ENCODE measurements around the gene NR1H4. TPM values are rescaled to one million over a fixed set of nuclear protein-coding genes. Genes with fewer than 3 reads are reported as not detected.

The NR1H4 gene
- total and polyA plus RNA-seq, 4 donors: 33.5 to 106 (median 55.0) TPM

DNA sequence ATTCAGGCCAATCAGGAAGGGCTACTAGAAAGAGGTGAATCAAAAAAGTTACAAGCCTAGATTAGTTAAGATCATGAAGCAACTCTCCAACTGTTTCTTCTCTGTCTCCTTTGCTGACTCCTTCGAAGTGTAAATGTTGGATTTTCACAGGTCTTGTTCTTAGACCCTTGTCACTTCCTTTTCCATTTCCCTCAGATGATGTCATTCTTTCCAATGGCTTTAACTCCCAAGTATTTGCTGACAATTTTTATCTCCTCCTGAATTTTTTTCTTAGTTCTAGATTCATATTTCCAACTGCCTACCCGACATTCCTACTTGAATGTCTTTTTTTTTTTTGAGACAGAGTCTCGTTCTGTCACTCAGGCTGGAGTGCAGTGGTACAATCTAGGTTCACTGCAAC, 110.6 kb downstream of the NR1H4 start:
- Histone ChIP-seq H3K27ac (ENCODE audit: low read depth in 1 of 2, low read length in 2 of 2) (no peak overlapping the region), H3K27me3 (ENCODE audit: control insufficient read depth in 4 of 4, insufficient read depth in 4 of 4, low read length in 3 of 4) (no peaks in the 10 kb centered on the region), H3K36me3 (ENCODE audit: control insufficient read depth in 4 of 4, insufficient read depth in 3 of 4, low read depth in 1 of 4, low read length in 3 of 4) (no peaks in the 10 kb centered on the region), H3K4me1 (ENCODE audit: control insufficient read depth in 4 of 4, insufficient read depth in 4 of 4, low read length in 3 of 4) (no peaks in the 10 kb centered on the region), H3K9me3 (ENCODE audit: control insufficient read depth in 4 of 4, low read length in 3 of 4) (peaks cover 0 to 5% (median 1%) of the 10 kb centered on the region in 4 donors), H3K4me3 (ENCODE audit: low read depth in 1 of 3, low read length in 3 of 3) (no peak overlapping the region), H3K9ac (ENCODE audit: low read depth in 1 of 2, low read length in 2 of 2) (no peak overlapping the region)
- TF ChIP-seq, protein P1, sequence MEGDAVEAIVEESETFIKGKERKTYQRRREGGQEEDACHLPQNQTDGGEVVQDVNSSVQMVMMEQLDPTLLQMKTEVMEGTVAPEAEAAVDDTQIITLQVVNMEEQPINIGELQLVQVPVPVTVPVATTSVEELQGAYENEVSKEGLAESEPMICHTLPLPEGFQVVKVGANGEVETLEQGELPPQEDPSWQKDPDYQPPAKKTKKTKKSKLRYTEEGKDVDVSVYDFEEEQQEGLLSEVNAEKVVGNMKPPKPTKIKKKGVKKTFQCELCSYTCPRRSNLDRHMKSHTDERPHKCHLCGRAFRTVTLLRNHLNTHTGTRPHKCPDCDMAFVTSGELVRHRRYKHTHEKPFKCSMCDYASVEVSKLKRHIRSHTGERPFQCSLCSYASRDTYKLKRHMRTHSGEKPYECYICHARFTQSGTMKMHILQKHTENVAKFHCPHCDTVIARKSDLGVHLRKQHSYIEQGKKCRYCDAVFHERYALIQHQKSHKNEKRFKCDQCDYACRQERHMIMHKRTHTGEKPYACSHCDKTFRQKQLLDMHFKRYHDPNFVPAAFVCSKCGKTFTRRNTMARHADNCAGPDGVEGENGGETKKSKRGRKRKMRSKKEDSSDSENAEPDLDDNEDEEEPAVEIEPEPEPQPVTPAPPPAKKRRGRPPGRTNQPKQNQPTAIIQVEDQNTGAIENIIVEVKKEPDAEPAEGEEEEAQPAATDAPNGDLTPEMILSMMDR (IDR thresholded peaks at IDR 0.05; ENCODE audit: low read depth, low read length, missing input control): no peak
- TF ChIP-seq RXRA (IDR thresholded peaks at IDR 0.05): no peak
- TF ChIP-seq, protein P2, sequence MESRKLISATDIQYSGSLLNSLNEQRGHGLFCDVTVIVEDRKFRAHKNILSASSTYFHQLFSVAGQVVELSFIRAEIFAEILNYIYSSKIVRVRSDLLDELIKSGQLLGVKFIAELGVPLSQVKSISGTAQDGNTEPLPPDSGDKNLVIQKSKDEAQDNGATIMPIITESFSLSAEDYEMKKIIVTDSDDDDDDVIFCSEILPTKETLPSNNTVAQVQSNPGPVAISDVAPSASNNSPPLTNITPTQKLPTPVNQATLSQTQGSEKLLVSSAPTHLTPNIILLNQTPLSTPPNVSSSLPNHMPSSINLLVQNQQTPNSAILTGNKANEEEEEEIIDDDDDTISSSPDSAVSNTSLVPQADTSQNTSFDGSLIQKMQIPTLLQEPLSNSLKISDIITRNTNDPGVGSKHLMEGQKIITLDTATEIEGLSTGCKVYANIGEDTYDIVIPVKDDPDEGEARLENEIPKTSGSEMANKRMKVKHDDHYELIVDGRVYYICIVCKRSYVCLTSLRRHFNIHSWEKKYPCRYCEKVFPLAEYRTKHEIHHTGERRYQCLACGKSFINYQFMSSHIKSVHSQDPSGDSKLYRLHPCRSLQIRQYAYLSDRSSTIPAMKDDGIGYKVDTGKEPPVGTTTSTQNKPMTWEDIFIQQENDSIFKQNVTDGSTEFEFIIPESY (IDR thresholded peaks at IDR 0.05): no peak
- no peak for TF ChIP-seq NR2F2 (IDR thresholded peaks at IDR 0.05)
- no peak for TF ChIP-seq JUND (IDR thresholded peaks at IDR 0.05)
- TF ChIP-seq, protein P3, sequence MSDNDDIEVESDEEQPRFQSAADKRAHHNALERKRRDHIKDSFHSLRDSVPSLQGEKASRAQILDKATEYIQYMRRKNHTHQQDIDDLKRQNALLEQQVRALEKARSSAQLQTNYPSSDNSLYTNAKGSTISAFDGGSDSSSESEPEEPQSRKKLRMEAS (IDR thresholded peaks at IDR 0.05): no peak
- TF ChIP-seq RAD21 (IDR thresholded peaks at IDR 0.05): no peak
- no peak for TF ChIP-seq HNF4G (IDR thresholded peaks at IDR 0.05)
- no peak for TF ChIP-seq EGR1 (IDR thresholded peaks at IDR 0.05; ENCODE audit: low read depth in 2 of 2)
- TF ChIP-seq GABPA (IDR thresholded peaks at IDR 0.05 in 1 of 2, conservative IDR thresholded peaks at IDR 0.05 in 1 of 2): no peak
- no peak for TF ChIP-seq ATF3 (IDR thresholded peaks at IDR 0.05)
- TF ChIP-seq TAF1 (conservative IDR thresholded peaks at IDR 0.05): no peak
- TF ChIP-seq, protein P4, sequence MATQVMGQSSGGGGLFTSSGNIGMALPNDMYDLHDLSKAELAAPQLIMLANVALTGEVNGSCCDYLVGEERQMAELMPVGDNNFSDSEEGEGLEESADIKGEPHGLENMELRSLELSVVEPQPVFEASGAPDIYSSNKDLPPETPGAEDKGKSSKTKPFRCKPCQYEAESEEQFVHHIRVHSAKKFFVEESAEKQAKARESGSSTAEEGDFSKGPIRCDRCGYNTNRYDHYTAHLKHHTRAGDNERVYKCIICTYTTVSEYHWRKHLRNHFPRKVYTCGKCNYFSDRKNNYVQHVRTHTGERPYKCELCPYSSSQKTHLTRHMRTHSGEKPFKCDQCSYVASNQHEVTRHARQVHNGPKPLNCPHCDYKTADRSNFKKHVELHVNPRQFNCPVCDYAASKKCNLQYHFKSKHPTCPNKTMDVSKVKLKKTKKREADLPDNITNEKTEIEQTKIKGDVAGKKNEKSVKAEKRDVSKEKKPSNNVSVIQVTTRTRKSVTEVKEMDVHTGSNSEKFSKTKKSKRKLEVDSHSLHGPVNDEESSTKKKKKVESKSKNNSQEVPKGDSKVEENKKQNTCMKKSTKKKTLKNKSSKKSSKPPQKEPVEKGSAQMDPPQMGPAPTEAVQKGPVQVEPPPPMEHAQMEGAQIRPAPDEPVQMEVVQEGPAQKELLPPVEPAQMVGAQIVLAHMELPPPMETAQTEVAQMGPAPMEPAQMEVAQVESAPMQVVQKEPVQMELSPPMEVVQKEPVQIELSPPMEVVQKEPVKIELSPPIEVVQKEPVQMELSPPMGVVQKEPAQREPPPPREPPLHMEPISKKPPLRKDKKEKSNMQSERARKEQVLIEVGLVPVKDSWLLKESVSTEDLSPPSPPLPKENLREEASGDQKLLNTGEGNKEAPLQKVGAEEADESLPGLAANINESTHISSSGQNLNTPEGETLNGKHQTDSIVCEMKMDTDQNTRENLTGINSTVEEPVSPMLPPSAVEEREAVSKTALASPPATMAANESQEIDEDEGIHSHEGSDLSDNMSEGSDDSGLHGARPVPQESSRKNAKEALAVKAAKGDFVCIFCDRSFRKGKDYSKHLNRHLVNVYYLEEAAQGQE (IDR thresholded peaks at IDR 0.05): no peak
- no peak for TF ChIP-seq YY1 (IDR thresholded peaks at IDR 0.05)
- no peak for TF ChIP-seq FOXA2 (IDR thresholded peaks at IDR 0.05)
- DNase-seq (ENCODE audit: low spot score): no peak
- WGBS: 81% methylated on average over 3 of the region's 3 CpGs

DNA sequence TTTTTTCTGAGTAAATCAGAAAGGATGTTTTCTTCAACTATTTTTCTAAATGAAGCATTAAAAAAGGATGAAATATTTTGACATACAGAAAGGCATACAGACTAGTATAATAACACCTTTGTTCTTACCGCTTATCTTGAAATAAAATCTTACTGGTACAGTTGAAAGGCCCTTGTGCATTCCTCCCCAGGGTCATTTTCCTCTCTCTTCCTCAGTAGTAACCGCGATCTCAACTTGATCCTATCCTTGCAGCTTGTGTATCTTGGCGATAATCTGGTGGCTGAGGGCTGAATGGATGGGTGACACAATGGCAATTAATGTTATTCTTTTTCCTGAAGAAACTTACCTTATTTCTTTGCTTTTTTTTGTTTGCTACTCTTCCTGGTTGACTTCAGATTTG, 118.3 kb downstream of the NR1H4 start:
- Histone ChIP-seq H3K27me3 (ENCODE audit: control insufficient read depth in 4 of 4, insufficient read depth in 4 of 4, low read length in 3 of 4) (no peaks in the 10 kb centered on the region), H3K4me1 (ENCODE audit: control insufficient read depth in 4 of 4, insufficient read depth in 4 of 4, low read length in 3 of 4) (no peaks in the 10 kb centered on the region), H3K9me3 (ENCODE audit: control insufficient read depth in 4 of 4, low read length in 3 of 4) (peaks cover 0 to 2% (median 0%) of the 10 kb centered on the region in 4 donors), H3K4me3 (ENCODE audit: low read depth in 1 of 3, low read length in 3 of 3) (no peak overlapping the region), H3K27ac (ENCODE audit: low read depth in 1 of 2, low read length in 2 of 2) (no peak overlapping the region), H3K36me3 (ENCODE audit: control insufficient read depth in 4 of 4, insufficient read depth in 3 of 4, low read depth in 1 of 4, low read length in 3 of 4) (no peaks in the 10 kb centered on the region), H3K9ac (ENCODE audit: low read depth in 1 of 2, low read length in 2 of 2) (no peak overlapping the region)
- TF ChIP-seq, protein P4 (IDR thresholded peaks at IDR 0.05): no peak
- TF ChIP-seq TAF1 (conservative IDR thresholded peaks at IDR 0.05): no peak
- no peak for TF ChIP-seq RXRA (IDR thresholded peaks at IDR 0.05)
- TF ChIP-seq, protein P2 (IDR thresholded peaks at IDR 0.05): no peak
- DNase-seq (ENCODE audit: low spot score): no peak
- WGBS: 89% methylated on average over 4 of the region's 4 CpGs
